Stimulated activated CD4-positive, alpha-beta T cell treated with anti-CD3 and anti-CD28 coated beads, Interleukin-4, amount 100 ng/mL, for 48 hours (primary cell): ENCODE measurements around the gene ZBTB40.

Source experiments
- DNase-seq, 2 donors: peaks; one replicate each; pipeline ENCODE4 v3.0.0-alpha.2; 2020; ENCODE audit warnings: low read depth in 2 of 2

ZBTB40 gene, protein sequence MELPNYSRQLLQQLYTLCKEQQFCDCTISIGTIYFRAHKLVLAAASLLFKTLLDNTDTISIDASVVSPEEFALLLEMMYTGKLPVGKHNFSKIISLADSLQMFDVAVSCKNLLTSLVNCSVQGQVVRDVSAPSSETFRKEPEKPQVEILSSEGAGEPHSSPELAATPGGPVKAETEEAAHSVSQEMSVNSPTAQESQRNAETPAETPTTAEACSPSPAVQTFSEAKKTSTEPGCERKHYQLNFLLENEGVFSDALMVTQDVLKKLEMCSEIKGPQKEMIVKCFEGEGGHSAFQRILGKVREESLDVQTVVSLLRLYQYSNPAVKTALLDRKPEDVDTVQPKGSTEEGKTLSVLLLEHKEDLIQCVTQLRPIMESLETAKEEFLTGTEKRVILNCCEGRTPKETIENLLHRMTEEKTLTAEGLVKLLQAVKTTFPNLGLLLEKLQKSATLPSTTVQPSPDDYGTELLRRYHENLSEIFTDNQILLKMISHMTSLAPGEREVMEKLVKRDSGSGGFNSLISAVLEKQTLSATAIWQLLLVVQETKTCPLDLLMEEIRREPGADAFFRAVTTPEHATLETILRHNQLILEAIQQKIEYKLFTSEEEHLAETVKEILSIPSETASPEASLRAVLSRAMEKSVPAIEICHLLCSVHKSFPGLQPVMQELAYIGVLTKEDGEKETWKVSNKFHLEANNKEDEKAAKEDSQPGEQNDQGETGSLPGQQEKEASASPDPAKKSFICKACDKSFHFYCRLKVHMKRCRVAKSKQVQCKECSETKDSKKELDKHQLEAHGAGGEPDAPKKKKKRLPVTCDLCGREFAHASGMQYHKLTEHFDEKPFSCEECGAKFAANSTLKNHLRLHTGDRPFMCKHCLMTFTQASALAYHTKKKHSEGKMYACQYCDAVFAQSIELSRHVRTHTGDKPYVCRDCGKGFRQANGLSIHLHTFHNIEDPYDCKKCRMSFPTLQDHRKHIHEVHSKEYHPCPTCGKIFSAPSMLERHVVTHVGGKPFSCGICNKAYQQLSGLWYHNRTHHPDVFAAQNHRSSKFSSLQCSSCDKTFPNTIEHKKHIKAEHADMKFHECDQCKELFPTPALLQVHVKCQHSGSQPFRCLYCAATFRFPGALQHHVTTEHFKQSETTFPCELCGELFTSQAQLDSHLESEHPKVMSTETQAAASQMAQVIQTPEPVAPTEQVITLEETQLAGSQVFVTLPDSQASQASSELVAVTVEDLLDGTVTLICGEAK

GRCh38 chr1:22451702-22452480 lies at the start of gene ZBTB40:
Gene ZBTB40, plus strand, starts transcription at chr1:22451851. Its CDS starts 38,098 bp downstream, at chr1:22489949.
- DNase-seq = peak; percentile 92 to 93

GRCh38 chr1:22402356-22403053 lies 49.1 kb upstream of the ZBTB40 start:
- DNase-seq = no peak

- no peak for DNase-seq
Measured at GRCh38 chr1:22404486-22404885, 47.2 kb upstream of the ZBTB40 start.

DNA sequence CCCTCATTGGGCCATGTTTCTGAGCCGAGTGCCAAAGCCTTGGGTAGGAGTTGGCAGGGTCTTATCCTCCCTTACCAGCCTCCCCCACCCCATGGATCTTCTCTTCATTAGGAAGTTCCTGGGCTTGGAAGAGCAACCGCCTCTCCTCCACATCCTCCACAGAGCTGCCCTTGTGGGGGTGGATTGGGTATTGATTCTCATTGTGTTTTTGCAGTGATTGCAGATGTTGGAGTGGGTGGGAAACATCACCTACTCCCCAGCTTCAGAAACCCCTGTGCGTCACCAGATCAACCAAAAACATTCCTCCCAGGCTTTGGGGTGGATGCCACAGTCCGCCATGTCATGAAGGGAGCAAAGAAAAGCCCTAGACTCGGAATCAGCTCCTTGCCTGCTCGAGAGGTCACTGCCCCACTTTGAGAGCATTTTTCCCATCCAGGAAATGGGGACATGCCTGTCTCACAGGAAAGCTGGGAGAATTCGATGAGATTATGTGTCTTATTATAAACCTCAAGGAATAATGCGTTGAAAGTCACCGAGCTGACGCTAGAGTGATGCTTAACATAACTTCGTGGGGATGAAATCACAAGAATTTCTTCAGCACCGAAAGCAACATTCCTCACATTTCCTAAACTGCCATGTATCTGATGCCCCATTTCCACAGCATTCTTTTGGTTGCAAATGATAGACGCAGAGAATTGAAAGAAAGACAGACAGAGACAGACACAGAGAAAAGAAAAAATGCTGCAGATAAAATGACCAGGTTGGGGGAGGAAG lies 44.7 kb upstream of the ZBTB40 start:
- no peak for DNase-seq

DNA sequence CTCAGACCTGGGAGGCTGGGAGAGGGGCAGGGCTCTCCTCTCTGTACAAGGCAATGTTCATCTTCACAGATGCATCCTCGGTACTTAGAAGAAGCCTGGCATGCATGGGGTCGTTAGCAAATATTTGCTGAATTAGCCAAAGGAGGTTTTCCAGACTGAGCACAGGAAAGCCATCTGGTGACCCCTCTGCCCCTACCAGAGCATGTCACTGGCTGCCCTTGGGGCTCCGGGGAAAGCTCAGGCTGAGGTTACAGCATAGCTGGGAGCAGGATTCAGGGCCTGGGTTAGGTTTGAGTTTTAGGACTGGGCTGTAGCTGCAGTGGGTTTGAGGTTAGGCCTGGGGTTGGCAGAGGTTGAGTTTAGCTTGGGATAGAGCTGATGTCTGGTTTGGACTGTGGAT lies 43.4 kb upstream of the ZBTB40 start:
- no peak for DNase-seq

DNA sequence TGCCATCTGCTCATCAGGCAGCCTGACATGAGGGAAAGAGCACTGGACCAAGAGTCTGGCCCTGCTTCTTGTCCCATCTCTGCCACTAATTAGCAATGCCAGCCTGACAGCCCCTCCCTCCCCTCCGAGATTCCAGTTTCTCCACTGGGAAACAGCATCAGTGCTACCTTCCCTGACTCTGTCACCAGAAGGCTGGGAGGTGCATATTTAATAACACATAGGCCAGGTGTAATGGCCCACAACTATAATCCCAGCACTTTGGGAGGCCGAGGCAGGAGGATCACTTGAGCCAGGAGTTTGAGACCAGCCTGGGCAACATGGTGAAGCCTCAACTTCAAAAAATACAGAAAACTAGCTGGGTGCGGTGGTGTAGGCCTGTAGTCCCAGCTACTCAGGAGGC lies 41.2 kb upstream of the ZBTB40 start:
- no peak for DNase-seq

DNA sequence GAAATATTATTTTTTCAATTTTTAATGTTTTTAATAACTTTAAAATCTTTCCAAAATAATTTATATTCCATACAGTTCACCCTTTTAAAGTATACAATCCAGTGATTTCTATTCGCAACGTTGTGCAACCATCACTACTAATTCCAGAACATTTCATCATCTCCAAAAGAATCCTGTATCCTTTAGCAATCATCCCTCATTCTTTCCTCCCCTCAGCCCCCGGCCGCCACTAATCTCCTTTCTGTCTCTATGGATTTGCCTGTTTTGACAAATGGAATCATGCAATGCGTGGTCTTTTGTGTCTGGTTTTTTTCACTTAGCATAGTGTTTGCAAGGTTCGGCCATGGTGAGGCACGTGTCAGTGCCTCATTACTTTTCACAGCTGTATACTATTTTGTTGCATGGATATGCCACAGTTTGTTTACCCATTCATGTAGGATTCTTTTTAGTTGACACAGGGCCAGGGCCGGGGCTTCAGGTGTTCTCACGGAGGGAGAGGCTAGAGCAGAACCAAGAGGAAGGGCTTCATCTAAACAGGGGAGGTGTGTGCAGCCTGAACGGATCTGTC lies 40.6 kb upstream of the ZBTB40 start:
- DNase-seq = no peak

- DNase-seq = no peak
Measured at GRCh38 chr1:22411589-22411988, 40.1 kb upstream of the ZBTB40 start.

GRCh38 chr1:22412932-22413727 lies 38.5 kb upstream of the ZBTB40 start:
- DNase-seq = no peak

GRCh38 chr1:22413799-22414198 lies 37.9 kb upstream of the ZBTB40 start:
- no peak for DNase-seq

GRCh38 chr1:22414244-22414751 lies 37.4 kb upstream of the ZBTB40 start:
- no peak for DNase-seq

DNA sequence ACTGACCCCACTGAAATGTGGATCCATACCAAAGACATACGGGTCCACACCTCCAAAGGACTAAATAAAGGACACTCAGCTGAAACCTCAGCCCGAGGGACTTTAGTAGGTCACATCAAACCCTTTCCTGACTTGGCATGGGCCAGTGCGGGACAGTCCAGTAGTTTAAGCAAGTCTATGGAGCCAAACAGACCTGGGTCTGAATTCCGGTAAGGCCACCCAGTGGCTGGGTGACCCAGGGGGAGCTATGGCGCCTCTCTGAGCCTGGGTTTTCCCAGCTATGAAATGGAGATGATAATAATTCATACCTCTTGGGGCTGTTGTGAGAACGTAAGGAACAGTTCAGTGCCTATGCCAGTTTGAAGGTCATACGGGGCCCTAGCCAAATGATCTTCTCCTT lies 36.2 kb upstream of the ZBTB40 start:
- no peak for DNase-seq

GRCh38 chr1:22416555-22417454 lies 34.8 kb upstream of the ZBTB40 start:
- peak; percentile 67 to 78 for DNase-seq

DNA sequence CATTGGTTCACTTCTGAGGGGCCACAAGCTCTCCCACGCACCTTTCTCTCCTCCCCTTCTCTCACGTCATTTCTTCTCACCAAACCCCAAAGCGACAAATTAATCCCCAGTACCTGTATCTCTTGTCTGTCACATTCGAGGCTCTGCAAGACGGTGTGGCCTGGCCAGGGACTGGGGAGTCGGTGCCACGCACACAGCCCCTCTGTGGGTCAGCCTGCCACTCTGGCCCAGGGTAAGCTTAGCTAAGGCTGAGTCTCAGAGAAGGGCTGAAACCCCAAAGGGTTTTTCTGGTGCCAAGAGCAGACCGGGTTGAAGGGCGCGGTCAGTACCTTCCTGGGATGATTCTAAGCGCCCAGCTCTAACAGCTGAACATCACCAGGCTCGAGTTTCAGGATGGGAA lies 34.2 kb upstream of the ZBTB40 start:
- DNase-seq = no peak

DNA sequence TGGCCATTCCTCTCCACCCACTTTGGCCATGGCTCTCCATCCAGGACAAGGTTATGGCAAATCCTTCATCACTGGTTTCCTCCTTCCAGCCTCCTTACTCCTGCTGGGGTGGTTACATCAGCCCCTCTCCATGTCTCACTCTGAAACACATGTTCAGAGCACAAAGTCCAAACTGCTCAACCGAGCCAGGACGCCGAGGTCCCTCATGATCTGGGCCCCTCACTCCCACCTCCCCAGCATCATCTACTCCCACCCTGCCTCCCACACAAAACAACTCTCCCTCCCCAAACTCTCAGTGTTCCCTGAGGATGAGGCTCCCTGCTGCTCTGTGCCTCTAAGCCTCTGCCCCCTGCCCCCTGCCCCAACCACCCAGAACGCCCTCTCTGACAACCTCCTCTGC lies 33.3 kb upstream of the ZBTB40 start:
- no peak for DNase-seq

DNA sequence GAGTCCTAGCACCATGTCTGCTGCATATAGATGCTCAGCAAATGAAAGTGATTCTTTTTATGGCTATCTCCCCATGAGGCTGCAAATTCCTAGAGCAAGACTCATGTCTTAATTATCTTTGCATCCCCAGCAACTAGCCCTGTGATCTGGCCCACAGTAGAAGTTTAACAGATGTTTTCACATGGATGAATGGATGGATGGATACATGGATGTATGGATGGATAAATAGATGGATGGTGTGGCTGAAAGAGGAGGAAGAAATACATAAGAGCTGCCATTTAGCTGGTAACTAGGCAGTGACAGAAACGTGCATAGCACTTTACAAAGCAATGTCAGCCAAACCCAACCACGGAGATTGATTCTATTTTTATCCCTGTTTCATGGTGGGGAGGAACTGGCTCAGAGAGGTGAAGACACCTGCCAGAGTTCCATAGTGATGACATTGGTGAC lies 32.7 kb upstream of the ZBTB40 start:
- DNase-seq = no peak

DNA sequence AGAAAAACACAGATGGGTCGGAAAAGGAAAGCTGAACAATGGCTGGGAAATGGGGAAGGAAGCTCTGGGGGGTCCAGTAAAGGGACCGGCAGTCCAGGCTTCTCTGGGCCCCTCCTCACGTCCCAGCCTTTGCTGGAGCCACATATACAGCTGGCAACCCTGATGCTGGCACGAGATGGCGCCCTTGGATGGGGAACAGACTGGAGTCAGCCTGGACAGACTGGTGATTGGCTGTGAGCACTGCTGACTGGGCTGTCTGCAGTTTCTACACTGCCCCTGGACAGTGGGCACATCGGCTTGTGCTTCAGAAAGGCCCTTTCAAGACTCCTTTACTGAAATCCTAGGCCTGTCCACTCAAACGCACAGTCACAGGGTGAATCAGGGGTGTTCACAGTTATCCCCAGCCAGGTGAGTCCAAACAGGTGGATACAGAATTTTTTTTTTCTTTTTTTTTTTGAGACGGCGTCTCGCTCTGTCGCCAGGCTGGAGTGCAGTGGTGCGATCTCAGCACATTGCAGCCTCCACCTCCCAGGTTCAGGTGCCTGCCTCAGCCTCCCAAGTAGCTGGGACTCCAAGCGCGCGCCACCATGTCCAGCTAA lies 31.1 kb upstream of the ZBTB40 start:
- peak; percentile 42 to 44 for DNase-seq
